ENCODE measurements around the gene ISG20L2.

The ISG20L2 gene

DNA sequence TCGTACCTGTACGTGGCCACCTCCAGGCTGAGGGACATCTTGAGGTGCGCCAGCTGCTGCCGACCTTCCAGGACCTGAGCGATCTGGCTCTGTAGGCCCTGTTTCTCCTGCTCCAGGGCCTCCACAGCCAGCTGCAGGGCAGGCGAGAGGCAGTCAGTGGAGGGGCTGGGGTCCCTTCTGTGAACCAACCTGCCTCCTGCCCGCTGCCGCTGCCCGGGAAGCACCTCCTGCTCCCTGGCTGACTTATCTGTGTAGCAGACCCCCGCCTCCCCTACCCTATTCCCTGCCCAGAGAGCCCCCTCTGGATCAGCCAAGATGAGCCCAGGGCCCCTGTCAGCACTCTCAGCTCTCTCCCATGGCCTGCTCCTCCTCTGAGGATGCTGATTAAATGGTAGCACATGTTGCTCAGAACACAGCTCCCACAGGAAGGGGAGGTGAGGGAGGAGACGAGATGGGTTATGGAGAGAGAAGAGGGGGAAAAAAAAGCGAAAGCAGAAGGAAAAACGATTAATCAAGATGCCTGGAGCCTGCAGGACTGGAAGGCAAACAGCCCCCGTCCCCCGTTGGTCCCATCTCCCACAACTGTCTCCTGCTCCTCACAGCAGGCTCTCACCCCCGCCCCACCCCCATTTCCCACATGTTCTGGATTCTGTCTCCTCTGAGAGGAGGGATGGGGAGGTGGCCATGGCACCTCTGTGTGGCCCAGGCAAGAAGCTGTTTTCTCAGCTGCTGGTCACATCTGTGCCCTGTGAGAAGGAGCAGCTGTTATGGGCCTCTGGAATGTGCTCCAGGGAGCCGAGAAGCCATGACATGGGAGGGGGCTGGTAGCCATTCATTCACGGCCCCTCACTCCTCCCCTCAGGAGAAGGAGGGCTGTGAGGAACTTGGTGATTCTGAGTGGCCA, 53.1 kb downstream of the ISG20L2 start:
- peak overlapping the region; percentile 65 for H3K4me3 ChIP-seq (ENCODE audit: low read depth, low read length)
- TF ChIP-seq, protein P1, sequence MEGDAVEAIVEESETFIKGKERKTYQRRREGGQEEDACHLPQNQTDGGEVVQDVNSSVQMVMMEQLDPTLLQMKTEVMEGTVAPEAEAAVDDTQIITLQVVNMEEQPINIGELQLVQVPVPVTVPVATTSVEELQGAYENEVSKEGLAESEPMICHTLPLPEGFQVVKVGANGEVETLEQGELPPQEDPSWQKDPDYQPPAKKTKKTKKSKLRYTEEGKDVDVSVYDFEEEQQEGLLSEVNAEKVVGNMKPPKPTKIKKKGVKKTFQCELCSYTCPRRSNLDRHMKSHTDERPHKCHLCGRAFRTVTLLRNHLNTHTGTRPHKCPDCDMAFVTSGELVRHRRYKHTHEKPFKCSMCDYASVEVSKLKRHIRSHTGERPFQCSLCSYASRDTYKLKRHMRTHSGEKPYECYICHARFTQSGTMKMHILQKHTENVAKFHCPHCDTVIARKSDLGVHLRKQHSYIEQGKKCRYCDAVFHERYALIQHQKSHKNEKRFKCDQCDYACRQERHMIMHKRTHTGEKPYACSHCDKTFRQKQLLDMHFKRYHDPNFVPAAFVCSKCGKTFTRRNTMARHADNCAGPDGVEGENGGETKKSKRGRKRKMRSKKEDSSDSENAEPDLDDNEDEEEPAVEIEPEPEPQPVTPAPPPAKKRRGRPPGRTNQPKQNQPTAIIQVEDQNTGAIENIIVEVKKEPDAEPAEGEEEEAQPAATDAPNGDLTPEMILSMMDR (IDR thresholded peaks at IDR 0.05; ENCODE audit: low read depth, low read length) = no peak

DNA sequence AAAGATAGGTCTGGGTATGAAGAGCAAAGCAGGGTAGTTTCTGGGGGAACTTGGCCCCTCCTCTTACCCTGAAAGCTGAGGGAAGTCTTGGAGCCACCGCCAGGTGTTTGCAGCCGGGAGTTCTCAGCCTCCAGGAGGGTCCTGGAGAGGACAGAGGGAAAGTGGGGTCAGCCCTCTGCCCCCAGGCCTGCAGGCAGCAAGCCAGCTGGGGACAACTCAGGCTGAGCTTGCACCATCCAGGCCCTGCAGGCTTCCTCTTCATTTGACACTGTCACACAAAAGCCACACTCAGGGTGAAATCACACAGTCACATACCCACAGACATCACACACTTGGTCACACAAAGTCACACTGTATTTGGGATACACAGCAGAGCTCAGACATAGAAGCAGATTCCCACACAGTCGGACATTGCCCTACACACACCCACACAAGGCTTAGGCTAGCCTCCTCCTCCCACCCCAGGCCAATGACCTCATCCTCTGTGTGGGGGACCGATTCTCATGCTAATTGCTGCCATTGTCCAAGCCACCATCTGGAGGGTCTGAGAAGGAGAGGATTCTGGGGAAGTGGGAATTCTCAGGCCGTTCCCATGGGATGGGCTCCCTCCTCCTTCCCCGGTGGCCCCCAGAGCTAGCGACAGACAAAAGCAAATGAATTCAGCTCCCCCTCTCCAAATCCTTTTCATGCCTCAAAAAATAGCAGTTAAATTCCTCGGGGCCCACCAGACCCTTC, 55.0 kb downstream of the ISG20L2 start:
- TF ChIP-seq, protein P1 (IDR thresholded peaks at IDR 0.05; ENCODE audit: low read depth, low read length) = no peak
- H3K4me3 ChIP-seq (ENCODE audit: low read depth, low read length) = no peak overlapping the region
